T-helper 2 cell treated with Interferon-gamma antibody and Interleukin-4, amounts not matched to agents 100 ng/mL and 5 ng/mL, for 36 hours (primary cell): ENCODE data around the gene CRLF2. TPM values are rescaled to one million over a fixed set of nuclear protein-coding genes. Genes with fewer than 3 reads are reported as not detected.
"Not testable (repeated sequence)": the region's sequence is repeated elsewhere in the genome, so short reads cannot be mapped to it uniquely, and the experiment has no call there.

Source experiments
- intact Hi-C: fragments of 100-400 bp; cut with micrococcal nuclease; formaldehyde crosslinking; loops from one replicate; pipeline ENCODE4 v1.15.1; 2023
- total RNA-seq: library from RNA; stranded (reverse); gene quantifications from 2 replicates; pipeline ENCODE4 v1.2.3, GENCODE V29; 2022

CRLF2 gene
- 11.0 and 11.5 TPM in 2 replicates for total RNA-seq

GRCh38 chrX:1212532-1212931 is at the start of gene CRLF2:
Gene CRLF2 (minus strand): TSS chrX:1212649. CDS start chrX:1212634, 15 bp downstream.
- intact Hi-C loops, result loop anchor here (1.0 kb wide), 1 partner anchor 13 kb away; no protein-coding TSS in a partner anchor

DNA sequence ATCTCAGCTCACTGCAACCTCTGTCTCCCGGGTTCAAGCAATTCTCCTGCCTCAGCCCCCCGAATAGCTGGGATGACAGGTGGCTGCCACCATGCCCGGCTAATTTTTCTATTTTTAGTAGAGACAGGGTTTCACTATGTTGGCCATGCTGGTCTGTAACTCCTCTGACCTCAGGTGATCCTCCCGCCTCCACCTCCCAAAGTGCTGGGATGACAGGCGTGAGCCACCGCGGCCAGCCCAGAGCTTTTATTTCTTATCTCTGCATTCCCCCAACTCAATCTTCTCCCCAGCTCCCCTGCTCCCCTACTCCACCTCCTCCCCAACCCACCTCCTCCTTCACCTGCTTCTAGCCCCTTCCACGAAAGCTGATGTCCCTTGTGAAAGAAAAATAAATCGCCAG is 49.3 kb upstream of the CRLF2 start:
- intact Hi-C loops, result not testable (repeated sequence)

DNA sequence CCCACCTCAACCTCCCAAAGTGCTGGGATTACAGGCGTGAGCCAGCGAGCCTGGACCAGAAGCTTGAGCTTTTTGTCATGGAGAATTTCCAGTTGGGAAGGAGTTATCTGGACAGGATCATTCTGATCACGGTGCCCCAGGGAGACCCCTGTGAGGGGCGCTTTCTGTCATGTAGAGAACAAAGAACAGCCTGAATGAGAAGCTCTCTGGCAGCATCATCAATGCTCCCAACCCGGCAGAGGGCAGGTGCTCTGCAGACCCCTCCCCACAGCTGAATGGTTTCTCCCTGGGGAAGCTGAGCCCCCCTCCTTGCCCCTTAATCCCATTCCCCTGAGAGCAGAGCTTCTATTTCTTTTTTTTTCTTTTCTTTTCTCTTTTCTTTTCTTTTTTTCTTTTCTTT is 48.8 kb upstream of the CRLF2 start:
- intact Hi-C loops, result no loop called here

- intact Hi-C loops, result no loop called here
Measured at GRCh38 chrX:1252861-1253260, 40.4 kb upstream of the CRLF2 start.

- intact Hi-C loops, result loop anchor here (1.0 to 5.0 kb wide), 4 partner anchors 88 to 343 kb away; partner anchors contain the start of genes AKAP17A, IL3RA and SLC25A6
Measured at GRCh38 chrX:1249101-1249887, 36.8 kb upstream of the CRLF2 start.

GRCh38 chrX:1248331-1249061 is 36.0 kb upstream of the CRLF2 start:
- intact Hi-C loops, result loop anchor here (1.0 to 5.0 kb wide), 4 partner anchors 89 to 344 kb away; partner anchors contain the start of genes AKAP17A, IL3RA and SLC25A6

GRCh38 chrX:1246816-1247215 is 34.4 kb upstream of the CRLF2 start:
- intact Hi-C loops, result loop anchor here (1.0 to 5.0 kb wide), 4 partner anchors 41 to 345 kb away; partner anchors contain the start of genes AKAP17A and IL3RA

DNA sequence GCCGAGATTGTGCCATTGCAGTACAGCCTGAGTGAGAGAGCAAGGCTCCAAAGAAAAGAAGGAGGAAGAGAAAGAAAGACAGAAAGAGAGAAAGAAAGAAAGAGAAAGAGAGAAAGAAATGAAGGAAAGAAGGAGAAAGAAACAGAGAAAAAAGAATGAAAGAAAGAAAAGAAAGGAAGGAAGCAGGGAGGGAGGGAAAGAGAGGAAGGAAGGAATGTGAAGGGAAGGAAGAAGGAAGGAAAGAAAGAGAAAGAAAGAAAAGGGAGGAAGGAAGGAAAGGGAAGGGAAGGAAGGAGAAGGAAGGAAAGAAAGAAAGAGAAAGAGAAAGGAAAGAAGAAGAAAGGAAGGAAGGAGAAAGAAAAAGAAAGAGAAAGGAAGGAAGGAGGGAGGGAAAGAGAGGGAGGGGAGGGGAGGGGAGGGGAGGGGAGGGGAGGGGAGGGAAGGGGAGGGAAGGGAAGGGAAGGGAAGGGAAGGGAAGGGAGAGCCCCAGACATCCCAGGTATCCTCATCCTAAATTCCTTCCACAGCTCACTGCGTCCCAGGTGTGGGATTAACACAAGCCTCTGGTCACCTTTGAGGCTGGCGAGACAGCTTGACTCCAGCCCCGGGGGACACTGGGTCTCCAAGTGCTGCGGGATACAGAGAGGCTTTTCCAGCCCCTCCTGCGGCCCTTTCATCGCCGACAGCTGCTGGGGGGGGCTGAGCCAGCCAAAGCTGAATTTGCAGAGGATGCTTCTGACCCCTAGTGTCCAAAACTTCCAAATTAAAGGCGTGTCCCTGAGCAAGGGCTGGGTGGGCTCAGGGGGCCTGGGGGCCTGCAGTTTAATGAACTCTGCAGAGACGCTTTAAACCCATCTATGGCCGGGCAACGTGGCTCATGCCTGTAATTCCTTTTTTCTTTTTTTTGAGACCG is 32.0 kb upstream of the CRLF2 start:
- intact Hi-C loops, result loop anchor here (5.0 kb wide), 2 partner anchors 93 to 348 kb away; partner anchors contain the start of genes AKAP17A and IL3RA

- intact Hi-C loops, result no loop called here
Measured at GRCh38 chrX:1242891-1243402, 30.5 kb upstream of the CRLF2 start.

DNA sequence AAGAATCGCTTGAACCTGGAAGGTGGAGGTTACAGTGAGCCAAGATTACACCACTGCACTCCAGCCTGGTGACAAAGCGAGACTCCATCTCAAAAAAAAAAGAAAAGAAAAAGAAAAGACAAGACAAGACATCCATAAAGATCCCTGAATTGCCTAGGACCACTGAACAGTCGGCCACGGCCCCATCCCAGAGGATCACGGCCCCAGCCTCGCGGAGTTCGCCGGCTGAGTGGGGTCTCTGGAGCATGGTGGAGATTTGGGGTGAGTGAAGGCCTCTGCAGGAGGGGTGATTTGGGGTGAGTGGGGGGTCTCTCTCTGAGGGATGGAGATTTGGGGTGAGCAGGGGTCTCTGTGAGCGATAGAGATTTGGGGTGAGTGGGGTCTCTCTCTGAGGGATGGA is 28.1 kb upstream of the CRLF2 start:
- intact Hi-C loops, result not testable (repeated sequence)

DNA sequence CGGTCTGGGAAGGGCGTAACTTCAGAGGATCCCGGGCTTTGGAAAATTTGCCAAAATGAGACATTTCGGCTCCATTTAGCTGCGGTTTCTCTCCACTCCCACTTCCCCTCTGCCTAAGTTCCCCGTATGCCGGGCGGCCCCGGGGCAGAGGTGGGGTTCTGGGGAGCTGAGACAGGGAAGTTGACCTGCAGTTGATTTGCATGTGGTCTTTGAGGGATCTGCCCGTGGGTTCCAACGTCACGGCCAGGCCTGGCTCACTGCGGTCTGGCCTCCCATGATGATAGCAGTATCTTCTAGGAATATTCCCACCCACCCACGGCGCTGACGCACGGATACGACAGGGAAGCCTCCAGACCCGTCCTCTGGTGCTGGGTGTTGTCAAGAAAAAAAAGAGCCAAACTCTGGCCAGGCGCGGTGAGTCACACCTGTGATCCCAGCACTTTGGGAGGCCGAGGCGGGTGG is 27.3 kb upstream of the CRLF2 start:
- intact Hi-C loops, result no loop called here

DNA sequence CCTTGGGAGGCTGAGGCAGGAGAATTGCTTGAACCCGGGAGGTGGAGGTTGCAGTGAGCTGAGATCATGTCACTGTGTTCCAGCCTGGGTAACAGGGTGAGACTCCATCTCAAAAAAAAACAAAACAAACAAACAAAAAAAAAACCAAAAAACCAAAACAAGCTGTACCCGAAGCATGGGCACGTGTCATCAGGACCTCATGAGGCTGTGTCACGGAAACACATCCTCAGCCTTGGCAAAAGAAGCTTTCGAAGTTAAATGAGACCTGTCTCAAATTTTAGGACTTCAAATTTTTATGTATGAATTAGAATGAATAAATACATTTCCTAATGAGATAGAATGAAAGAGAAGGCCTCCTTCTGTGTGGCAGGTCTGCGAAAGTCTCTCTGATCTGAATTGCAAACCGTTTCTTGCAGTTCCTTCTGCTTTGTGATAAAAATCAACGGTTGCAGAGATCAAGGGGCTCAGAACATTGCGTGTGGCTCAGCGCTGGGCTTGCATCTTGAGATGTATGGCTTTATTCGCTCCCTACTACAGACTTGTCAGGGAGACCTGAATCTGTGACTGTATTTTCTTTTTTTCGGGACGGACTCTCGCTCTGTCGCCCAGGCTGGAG is 19.5 kb upstream of the CRLF2 start:
- intact Hi-C loops, result no loop called here

DNA sequence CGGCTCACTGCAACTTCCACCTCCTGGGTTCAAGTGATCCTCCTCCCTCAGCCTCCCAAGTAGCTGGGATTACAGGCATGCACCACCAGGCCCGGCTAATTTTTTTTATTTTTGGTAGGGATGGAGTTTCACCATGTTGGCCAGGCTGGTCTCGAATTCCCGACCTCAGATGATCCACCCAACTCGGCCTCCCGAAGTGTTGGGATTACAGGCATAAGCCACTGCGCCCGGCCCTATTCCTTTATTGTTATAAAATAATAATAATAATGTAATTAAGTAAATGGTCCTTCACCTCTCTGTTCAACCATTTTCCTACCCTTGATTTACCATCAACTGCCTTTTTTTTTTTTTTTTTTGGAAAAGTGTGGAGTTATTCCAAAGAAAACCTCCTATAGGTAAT is 15.7 kb upstream of the CRLF2 start:
- intact Hi-C loops, result loop anchor here (5.0 kb wide), 1 partner anchor 841 kb away; the partner anchor contains the start of gene PPP2R3B

GRCh38 chrX:1226249-1226648 is 13.8 kb upstream of the CRLF2 start:
- intact Hi-C loops, result loop anchor here (5.0 kb wide), 1 partner anchor 839 kb away; the partner anchor contains the start of gene PPP2R3B

GRCh38 chrX:1224954-1225353 is 12.5 kb upstream of the CRLF2 start:
- intact Hi-C loops, result loop anchor here (1.0 to 5.0 kb wide), 3 partner anchors 13 to 838 kb away; partner anchors contain the start of genes CRLF2 and PPP2R3B

DNA sequence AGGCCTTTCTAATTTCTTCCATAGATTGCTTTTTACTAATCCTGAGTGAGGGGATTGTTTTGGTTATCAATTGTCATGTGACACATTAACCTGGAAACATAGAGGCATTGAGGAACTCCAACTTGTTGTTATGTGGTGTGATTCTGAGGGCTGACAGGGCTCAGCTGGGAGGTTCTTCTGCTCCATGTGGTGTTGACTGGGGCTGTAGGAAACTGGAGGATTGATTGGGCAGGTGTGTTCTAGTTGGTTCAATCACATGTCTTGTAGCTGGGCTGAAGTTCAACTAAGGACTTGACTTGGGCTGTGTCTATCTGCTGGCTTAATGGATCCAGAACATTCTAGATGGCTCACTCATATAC is 10.8 kb upstream of the CRLF2 start:
- intact Hi-C loops, result no loop called here

- intact Hi-C loops, result no loop called here
Measured at GRCh38 chrX:1222531-1223241, 10.2 kb upstream of the CRLF2 start.

- intact Hi-C loops, result no loop called here
Measured at GRCh38 chrX:1221296-1221845, 8.9 kb upstream of the CRLF2 start.

DNA sequence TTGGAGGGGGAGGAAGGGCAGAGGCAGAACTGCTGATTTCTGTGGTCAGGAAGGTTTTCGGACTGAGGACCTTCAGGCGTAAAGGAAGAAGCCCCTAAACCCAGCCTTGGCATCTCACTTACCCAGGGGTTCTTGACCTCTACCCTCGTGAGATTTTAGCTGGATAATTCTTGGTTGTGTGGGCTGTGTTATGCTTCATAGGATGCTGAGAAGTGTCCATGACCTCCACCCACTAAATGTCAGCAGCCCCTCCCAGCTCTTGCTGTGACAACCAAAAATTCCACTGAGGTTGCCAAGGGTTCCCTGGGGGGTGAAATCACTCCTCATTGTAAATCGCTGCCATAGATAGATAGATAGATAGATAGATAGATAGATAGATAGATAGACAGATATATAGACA is 5.8 kb upstream of the CRLF2 start:
- intact Hi-C loops, result no loop called here
